ENCODE measurements around the gene SYT1. TPM values are rescaled to one million over a fixed set of nuclear protein-coding genes. Genes with fewer than 3 reads are reported as not detected.

SYT1 gene
- total and polyA plus RNA-seq, 2 of the 4 experiments (the other 2 are of a cell fraction) = 2.8 to 3.0 TPM

DNA sequence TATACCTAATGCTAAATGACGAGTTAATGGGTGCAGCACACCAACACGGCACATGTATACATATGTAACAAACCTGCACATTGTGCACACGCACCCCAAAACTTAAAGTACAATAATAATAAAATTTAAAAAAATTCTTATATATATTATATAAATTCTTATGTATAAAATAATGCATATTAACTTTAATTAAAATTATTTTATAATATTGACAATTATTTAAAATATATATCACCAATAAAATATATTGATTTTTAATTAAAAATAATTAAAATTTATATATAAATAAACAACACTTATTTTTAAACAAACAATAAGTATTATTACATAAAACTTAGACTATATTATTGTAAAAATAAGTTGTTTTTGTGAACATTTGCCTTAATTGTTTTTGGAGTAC, 188.8 kb downstream of the SYT1 start:
- in situ Hi-C loops (cut with MboI; ENCODE audit: low sequenced_read_pairs) = no loop called here
- H4K8ac ChIP-seq (ENCODE audit: low read depth in 2 of 2, low read length in 2 of 2) = no peak overlapping the region
- no peak overlapping the region for H3K14ac ChIP-seq (replicated peaks; ENCODE audit: low read depth, low read length)
- no CpG with 5 or more reads among the region's 3 CpGs for WGBS, 2 experiments (ENCODE audit: extremely low coverage in 2 of 2, insufficient read length in 1 of 2)
- H4K5ac ChIP-seq (ENCODE audit: low read depth, low read length) = no peak overlapping the region
- no peaks in the 10 kb centered on the region for H3K9me3 ChIP-seq (ENCODE audit: control insufficient read depth, insufficient read depth, low read length)
- dilution Hi-C loops (cut with HindIII; ENCODE audit: low sequenced_read_pairs, unreplicated experiment) = no loop called here
- no peak overlapping the region for H3K4me3 ChIP-seq (ENCODE audit: insufficient read depth, low read depth, low read length)
- H2AK5ac ChIP-seq (ENCODE audit: low read depth, low read length) = no peak overlapping the region
- no peak overlapping the region for H4K91ac ChIP-seq (ENCODE audit: insufficient read depth, low read depth, low read length)
- H3K27ac ChIP-seq (ENCODE audit: insufficient read depth, low read length) = no peak overlapping the region
- no peak overlapping the region for H2BK20ac ChIP-seq (ENCODE audit: low read depth, low read length)
- no peaks in the 10 kb centered on the region for H3K27me3 ChIP-seq (ENCODE audit: control insufficient read depth, insufficient read depth, low read length)
- H2AK9ac ChIP-seq (replicated peaks; ENCODE audit: low read depth, low read length, poor library complexity) = no peak overlapping the region
- no peak overlapping the region for H2BK5ac ChIP-seq (ENCODE audit: low read depth, low read length, poor library complexity, severe bottlenecking)
- ChIA-PET POLR2A (ENCODE audit: unreplicated experiment) (no interaction called here), CTCF (no interaction called here)
- H3K18ac ChIP-seq (ENCODE audit: low read depth, low read length) = no peak overlapping the region
- ATAC-seq (ENCODE audit: low read depth) (no peak), DNase-seq (no peak)
- H3K56ac ChIP-seq (ENCODE audit: extremely low read depth, insufficient read depth, low read length) = no peak overlapping the region
- H2AFZ ChIP-seq (replicated peaks; ENCODE audit: low read length, poor library complexity) = no peak overlapping the region
- no peak overlapping the region for H2BK120ac ChIP-seq (ENCODE audit: low read depth, low read length)
- H3K4me1 ChIP-seq (ENCODE audit: control insufficient read depth, insufficient read depth, low read length) = no peaks in the 10 kb centered on the region; the same call in 1 of the 2 replicates
- no peak overlapping the region for H3K4me2 ChIP-seq (ENCODE audit: low read depth, low read length)
- H2BK15ac ChIP-seq (ENCODE audit: low read depth, low read length) = no peak overlapping the region
- H3K36me3 ChIP-seq (ENCODE audit: control insufficient read depth, insufficient read depth, low read length) = no peaks in the 10 kb centered on the region
- no peaks in the 10 kb centered on the region for H3K79me1 ChIP-seq (ENCODE audit: low read depth in 1 of 2, low read length in 2 of 2)
- intact Hi-C loops (cut with micrococcal nuclease) = no loop called here
- H3K9ac ChIP-seq (ENCODE audit: low read depth, low read length) = no peak overlapping the region
- no peaks in the 10 kb centered on the region for H4K20me1 ChIP-seq (ENCODE audit: insufficient read depth, low read length)
- H3K9me1 ChIP-seq (ENCODE audit: insufficient read depth, low read length) = peaks cover 3% of the 10 kb centered on the region; the same call in 1 of the 2 replicates
- no peak overlapping the region for H3K4ac ChIP-seq (ENCODE audit: low read depth, low read length)
- TF ChIP-seq MAZ (IDR thresholded peaks at IDR 0.05; ENCODE audit: borderline replicate concordance, low read depth, low read length) (no peak), NFE2L2 (IDR thresholded peaks at IDR 0.05; ENCODE audit: low read depth, low read length) (no peak), MXI1 (IDR thresholded peaks at IDR 0.05; ENCODE audit: borderline replicate concordance, low read depth, low read length) (no peak), RFX5 (IDR thresholded peaks at IDR 0.05; ENCODE audit: low read depth, low read length) (no peak), RAD21 (IDR thresholded peaks at IDR 0.05; ENCODE audit: low read length) (no peak)
- no TSS peak for BruUV-seq (replicated peaks)
- H3K23ac ChIP-seq (ENCODE audit: low read depth, low read length) = no peak overlapping the region
